ENCODE measurements around the gene RUNX1.
A peak's percentile ranks its signal among the peaks of the same experiment; 100 is the strongest.

RUNX1 gene

DNA sequence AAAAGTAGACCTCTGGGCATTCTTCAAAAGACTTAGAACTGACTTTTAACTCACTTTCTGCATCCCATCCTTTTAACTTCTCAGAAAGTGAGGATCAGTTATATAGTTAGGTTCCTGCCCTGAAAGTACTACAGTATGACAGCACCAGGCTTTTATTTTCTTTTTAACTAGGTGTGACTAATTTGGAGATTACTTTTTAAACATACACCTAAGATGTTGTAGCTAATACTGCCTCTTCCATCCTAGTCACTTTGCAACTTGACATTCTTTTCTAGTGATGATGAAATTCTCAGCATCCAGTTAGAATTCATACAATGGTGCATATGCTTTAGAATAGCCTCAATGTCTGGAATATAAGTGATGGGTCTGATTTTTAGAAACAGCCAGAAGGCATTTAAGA is 24.6 kb downstream of the RUNX1 start:
- no peak for DNase-seq
- in situ Hi-C loops (cut with HindIII; ENCODE audit: low pct_ligation_motif_present, low pct_unique_long_range_greater_than_20kb, low sequenced_read_pairs), result no loop called here

DNA sequence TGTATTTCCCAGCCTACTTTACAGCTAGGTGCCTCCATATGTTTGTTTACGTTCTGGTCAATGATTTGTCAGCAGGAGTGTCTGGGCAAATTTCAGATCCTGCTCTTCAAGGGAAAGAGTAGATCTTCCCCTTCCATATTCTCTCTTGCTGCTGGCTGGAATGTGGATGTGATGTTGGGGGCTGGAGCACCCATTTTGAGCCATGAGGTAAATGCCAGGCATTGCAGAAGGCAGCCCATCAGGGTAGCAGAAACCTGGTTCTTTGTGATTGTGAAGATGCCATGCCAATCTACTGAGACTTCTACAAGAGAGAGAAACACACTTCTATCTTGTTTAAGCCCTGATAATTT is 25.1 kb downstream of the RUNX1 start:
- in situ Hi-C loops (cut with HindIII; ENCODE audit: low pct_ligation_motif_present, low pct_unique_long_range_greater_than_20kb, low sequenced_read_pairs), result no loop called here
- DNase-seq, result no peak

DNA sequence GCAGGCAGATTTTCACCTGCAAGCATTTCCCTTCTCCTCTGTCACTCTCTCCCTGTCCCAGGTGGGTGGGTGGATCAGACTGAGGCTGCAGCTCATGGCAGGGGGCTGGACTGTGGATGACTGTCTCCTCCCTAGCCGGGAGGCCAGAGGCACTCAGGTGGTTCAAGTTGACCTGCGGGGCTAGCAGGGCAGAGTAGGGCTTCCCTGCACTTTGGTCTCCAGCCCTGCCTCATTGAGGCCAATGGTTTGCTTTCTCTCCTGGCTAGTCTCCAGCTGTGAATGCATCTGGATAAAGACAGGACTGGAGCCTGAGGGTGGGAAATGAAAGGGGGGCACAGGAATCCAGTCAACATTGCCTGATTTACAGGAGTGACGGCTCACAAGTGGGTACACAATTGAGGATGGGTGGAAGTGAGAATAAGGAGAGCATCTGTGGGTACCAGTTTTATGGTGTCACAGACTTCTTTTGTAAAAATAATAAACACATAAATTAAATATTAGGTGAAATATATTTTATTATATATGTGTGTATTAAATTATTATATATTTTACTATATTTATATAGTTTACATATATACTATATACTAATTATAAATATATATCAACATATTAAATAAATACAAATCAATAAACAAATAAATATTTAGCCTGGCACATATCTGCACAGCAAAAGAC is 25.6 kb downstream of the RUNX1 start:
- DNase-seq, result no peak
- in situ Hi-C loops (cut with HindIII; ENCODE audit: low pct_ligation_motif_present, low pct_unique_long_range_greater_than_20kb, low sequenced_read_pairs), result no loop called here

DNA sequence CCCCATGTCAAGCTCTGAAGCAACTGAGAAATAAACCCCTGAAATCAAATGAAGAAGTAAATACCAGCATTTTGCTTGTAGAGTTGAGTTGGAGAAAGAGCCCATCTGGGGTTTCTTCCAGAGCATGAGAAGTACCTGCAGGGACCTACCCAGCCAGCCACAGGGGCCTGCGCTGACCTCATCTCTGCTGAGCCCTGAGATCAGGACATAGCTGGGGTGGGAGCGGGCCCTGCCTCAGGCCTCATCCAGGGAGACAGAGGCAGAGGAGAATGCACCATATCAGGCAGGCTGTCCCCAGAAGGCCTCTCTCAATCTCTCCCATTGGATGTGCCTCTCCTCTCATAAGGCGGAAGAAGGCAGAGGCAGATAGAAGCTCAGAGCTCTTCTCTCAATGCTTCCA is 27.6 kb downstream of the RUNX1 start:
- no peak for DNase-seq
- in situ Hi-C loops (cut with HindIII; ENCODE audit: low pct_ligation_motif_present, low pct_unique_long_range_greater_than_20kb, low sequenced_read_pairs), result no loop called here

DNA sequence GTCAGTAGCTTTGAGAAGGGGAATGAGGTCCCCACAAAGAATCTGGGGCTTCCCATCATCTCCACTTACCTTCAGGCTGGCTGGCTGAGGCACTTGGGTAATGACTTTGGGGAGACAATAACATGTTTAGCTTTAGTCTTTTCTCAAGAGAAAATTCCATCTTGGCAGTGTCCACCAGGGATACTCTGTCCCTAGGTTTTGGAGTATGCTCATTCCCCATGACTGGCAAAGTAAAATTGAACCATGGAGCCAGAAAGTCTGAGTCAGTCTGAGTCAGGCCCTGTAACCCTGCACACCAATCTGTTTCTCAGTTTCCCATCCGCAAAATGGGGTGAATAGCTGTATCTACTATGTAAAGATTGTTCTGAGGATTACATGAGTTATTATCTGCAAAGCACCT is 28.2 kb downstream of the RUNX1 start:
- peak; percentile 22 for DNase-seq
- in situ Hi-C loops (cut with HindIII; ENCODE audit: low pct_ligation_motif_present, low pct_unique_long_range_greater_than_20kb, low sequenced_read_pairs), result no loop called here

DNA sequence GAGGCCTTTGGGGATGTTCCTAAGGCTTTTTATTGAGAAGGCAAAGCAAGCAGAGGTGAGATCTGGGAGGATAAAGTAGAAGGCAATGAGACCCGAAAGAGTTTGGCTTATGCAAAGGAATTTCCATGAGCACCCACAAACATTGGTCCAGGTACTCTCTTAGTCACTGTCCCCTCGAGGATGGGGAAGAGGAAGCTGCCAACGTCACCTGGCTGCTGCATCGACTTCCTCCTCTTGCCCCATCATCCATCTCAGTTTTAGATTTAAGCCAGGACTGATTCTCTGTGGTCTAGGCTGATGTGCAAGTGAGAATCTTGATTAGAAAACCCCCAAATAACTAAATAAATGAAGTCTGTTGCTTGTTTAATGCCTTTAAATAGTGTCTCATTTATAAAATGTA is 28.7 kb downstream of the RUNX1 start:
- in situ Hi-C loops (cut with HindIII; ENCODE audit: low pct_ligation_motif_present, low pct_unique_long_range_greater_than_20kb, low sequenced_read_pairs), result no loop called here
- DNase-seq, result no peak

DNA sequence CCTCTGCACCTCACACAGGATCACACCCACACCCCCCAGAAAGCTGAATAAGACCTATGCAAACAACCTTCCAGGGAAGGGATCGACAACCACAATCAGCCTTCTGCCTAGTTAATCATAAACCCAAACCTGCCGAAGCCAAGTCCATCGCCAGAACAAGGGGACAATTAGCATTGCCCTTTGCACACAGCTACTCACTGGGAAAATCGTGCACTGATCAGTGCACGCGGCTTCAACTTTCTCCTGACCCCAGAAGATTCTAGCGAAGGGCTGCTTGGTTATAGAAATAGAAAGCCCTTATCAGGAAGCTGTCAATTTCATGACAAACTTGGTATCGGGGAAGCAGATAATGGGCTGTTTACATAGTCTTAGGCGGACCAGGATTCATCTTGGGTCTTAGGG is 29.5 kb downstream of the RUNX1 start:
- in situ Hi-C loops (cut with HindIII; ENCODE audit: low pct_ligation_motif_present, low pct_unique_long_range_greater_than_20kb, low sequenced_read_pairs), result no loop called here
- DNase-seq, result peak; percentile 64

DNA sequence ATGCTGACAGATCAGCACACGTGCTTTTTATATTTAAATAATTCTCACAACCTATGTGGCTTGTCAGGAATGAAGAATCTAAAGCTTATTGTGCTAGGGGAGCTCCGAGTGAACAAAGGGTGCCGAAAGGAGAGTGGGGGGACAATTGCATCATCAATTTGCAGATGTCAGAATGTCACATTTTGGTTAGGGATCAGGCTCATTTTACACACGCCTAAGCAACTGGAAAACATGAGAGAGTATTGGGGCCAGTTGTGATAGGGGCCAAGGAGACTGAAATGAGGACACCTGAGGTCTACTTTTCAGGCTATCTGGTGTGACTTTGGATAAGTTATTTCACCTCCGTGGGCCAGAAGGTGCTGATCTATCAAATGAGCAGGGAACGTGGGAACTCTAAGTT is 31.8 kb downstream of the RUNX1 start:
- in situ Hi-C loops (cut with HindIII; ENCODE audit: low pct_ligation_motif_present, low pct_unique_long_range_greater_than_20kb, low sequenced_read_pairs), result no loop called here
- no peak for DNase-seq

DNA sequence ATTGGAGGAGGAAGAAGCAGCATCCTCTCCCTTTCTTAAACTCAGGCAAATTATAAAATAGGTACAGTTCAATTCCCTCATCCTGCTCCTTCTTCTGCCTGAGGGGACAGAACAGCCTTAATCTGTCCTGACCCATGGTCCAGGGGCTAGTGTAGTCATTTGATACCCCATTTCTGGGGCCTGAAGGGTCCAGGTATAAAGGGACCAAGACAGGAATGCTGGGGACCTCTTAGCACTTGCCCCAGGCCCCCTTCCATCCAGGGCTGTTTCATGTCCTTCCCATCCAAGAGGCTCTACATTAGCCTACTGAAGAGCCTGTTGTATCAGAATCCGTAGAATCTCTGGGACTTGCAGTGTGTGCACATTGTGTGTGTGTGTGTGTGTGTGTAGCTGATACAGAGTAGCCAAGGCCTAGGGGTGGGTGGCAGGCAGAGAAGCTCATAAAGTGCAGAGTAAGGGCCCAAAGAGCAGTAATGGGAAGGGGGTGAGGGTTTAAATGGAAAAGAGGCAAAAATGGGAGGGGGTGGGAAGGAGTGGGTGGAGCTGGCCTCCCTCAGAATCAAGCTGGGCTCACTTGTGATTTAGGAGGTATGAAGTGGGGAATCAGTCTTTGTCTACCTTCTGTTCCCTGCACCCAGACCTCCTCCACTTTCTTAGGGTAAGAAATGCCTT is 32.4 kb downstream of the RUNX1 start:
- in situ Hi-C loops (cut with HindIII; ENCODE audit: low pct_ligation_motif_present, low pct_unique_long_range_greater_than_20kb, low sequenced_read_pairs), result no loop called here
- DNase-seq, result no peak

DNA sequence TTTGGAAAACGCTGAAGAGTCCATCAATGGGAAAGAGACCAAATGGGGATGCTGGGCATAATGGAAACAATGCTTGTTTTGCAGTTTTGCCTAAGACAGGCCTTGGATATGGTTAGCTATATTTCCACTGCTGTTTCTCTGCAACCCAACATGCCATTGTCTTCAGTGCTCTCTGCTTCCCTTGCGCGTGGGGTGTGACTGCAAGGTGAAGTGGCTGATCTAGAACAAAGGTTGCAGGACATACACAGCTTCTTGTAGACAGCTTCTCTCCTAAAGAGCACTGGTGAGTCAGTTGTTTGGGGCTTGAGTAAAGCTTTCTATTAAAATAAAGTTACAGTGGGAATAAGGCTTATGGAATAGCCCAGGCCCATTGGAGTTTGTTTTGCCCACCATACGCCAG is 33.0 kb downstream of the RUNX1 start:
- in situ Hi-C loops (cut with HindIII; ENCODE audit: low pct_ligation_motif_present, low pct_unique_long_range_greater_than_20kb, low sequenced_read_pairs), result no loop called here
- DNase-seq, result no peak

DNA sequence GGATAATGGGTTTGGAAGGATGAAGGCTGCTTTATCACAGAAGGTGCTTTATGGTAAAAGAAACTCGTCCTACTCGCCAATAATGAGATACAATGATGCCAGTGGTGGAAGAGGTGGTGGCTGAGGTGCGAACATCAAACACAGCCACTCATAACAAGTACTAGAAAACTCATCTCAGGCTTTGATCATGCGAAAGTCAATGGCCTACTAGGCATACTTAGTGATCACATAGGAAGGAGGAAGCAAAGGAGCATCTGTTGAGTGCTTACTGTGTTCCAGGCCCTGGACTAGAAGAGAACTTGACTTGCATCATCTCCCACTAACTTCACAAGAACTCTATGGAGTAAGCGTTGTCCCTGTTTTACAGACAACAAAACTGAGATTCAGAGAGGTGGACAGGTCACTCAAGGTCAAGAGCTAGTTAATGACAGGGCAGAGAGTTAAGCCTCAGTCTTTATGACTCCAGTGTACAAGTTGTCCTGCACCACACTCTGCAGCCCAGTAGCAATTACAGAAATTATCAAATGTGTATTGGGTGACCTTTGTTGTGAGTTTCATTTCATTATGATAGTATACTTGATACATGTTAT is 33.6 kb downstream of the RUNX1 start:
- no peak for DNase-seq
- in situ Hi-C loops (cut with HindIII; ENCODE audit: low pct_ligation_motif_present, low pct_unique_long_range_greater_than_20kb, low sequenced_read_pairs), result no loop called here

DNA sequence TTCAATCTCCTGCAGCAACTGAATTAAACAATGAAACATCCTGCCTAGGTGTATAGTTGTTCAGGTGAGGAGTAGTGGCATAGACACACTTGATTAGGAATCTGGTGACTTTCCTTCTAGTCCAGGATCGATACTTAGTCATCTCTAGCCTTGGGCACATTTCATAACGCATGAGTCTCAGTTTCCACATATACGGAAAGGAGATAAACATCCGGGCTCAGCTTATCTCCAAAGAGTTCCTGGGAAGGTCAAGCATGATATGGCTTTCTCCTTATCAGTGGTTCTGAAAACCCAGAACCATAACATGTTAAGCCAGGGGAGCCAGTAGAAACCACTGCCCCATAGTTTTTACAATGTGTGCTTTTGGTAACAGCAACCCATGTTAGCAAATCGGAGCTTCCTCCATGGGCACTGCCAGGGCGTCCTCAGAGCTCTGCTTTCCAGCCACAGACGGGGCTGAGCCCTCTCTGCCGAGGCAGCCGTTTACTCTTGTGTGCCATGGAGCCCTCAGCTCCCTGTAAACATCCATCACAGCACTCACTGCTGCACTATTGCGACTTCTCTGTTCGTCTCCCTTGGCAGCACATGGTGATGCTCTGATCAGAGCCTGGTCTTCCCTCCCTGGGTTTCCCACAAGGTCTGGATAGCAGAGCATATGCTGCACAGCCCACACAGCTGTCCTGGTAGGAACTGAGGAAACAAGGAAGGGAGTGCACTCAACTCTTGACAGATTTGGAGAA is 34.6 kb downstream of the RUNX1 start:
- in situ Hi-C loops (cut with HindIII; ENCODE audit: low pct_ligation_motif_present, low pct_unique_long_range_greater_than_20kb, low sequenced_read_pairs), result no loop called here
- no peak for DNase-seq

DNA sequence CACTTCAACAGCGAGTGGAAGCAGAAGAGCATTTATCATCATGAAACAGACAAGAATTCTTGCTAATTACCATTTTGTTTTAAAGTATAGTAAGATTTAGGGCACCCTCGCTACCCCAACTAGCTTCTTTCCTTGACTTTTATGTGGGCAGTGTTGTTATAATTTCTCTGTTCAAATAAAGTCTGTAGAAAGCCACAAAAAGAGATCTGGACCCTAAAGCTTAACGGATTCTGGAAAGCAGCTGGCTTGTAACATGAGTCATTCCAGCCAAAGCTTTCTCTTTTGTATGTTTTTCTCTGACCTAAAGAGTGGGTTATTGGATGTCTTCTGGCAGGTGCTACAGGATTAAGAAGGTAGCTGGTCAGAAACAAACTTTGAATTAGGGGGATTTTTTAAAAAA is 37.4 kb downstream of the RUNX1 start:
- no peak for DNase-seq
- in situ Hi-C loops (cut with HindIII; ENCODE audit: low pct_ligation_motif_present, low pct_unique_long_range_greater_than_20kb, low sequenced_read_pairs), result no loop called here

DNA sequence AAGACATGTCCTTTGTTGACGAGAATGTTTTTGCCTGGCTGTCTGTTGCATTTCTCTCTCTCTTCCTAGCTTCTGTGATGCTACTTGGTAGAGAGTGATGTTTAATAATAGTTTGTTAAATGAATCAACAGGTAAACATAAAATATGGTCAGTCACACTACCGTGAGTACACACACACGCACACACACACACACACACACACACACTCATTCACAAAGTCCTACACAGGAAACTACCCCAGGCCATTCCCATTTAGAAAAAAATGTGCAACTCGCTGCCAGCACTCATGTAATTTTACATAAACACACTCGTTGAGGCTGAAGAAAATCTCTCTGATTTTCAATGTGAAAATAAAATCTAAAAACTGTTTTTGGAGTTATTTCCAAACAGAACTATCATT is 38.7 kb downstream of the RUNX1 start:
- no peak for DNase-seq
- in situ Hi-C loops (cut with HindIII; ENCODE audit: low pct_ligation_motif_present, low pct_unique_long_range_greater_than_20kb, low sequenced_read_pairs), result no loop called here

DNA sequence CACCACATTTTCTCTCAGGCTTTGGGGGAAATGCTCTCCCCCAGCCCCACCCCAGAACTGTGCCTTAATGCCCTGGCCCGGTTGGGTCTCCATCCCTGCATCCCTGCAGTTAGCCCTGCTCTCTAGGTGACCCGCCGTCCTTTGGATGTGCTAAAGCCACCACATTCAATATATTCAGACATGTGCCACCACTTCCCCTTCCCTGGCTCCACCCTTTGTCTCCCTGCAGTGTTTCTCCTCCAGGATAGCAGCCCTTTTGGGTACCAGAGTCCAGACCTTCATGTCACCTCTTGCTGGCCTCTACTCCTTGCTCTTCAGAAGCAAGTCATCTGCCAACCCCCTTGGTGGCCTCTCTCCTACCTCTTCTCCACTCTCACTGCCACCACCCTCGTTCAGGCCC is 41.8 kb downstream of the RUNX1 start:
- in situ Hi-C loops (cut with HindIII; ENCODE audit: low pct_ligation_motif_present, low pct_unique_long_range_greater_than_20kb, low sequenced_read_pairs), result no loop called here
- no peak for DNase-seq

DNA sequence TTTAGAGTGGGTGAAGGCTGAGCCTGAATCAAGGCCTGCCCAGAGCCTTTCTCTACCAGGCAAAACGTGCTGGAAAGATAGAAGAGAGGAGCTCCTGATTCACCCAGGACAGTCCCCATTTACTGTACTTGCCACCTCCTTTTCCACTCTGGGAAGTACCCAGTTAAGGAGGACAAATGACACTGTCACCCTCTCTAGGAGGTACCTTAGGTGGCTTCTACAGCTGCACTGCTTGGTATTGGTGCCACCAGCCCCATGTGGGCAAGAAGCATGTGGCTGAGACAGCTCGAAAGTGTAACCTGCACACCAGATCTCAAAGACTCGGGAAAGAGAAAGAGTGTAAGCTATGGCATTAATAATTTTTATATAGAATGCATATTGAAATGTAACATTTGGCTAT is 42.3 kb downstream of the RUNX1 start:
- in situ Hi-C loops (cut with HindIII; ENCODE audit: low pct_ligation_motif_present, low pct_unique_long_range_greater_than_20kb, low sequenced_read_pairs), result no loop called here

DNA sequence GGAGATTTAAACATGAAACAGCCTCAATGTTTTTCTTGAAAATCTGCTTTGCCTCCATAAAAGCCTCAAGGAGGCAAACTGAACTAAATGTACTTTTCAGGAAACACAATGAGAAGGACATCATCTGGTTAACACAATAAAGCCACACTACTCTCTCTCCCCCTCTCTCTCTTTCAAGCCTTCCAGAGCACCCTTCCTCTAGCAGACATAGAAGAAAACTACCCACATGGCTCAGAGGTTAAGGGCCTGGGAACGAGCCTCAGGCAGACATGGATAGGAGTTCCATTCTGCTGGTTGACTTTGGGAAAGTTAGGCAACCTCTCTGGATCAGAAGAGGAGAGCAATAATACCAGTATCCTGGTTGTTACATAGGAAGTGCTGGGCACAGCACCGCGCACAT is 42.9 kb downstream of the RUNX1 start:
- in situ Hi-C loops (cut with HindIII; ENCODE audit: low pct_ligation_motif_present, low pct_unique_long_range_greater_than_20kb, low sequenced_read_pairs), result no loop called here
- DNase-seq, result no peak

More for the DNA sequence above, 42.3 kb downstream of the RUNX1 start:
- no peak for DNase-seq

DNA sequence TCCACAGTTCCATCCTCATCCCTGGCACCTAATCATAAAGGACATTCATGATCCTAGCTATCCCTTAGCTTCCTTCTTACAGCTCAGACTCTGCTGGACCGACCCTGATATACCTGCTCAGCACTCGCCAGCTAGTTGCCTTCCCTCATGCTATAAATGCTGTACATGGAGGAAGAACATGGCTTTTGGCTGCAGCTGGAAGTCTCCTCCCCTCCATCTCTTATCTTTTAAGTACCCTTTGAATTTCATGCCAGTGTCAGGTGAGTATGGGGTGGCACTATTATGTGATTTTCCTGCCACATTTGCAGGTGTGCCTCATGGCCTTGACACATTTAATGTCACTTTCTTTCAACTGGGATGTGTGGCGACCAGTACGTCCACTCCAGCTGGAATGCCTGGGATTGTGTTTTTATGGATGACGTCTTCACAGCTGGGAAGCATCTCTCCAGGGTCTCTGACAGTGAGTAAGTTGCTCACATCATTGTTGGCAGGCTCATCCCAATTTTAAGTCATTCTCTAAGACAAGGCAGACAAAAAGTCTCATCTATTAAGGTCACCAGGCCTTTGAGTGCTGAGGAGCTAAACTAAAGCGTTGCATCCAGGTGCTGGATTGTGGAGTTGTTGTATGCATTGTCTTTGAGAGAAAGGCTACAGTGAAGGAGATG is 43.4 kb downstream of the RUNX1 start:
- no peak for DNase-seq
- in situ Hi-C loops (cut with HindIII; ENCODE audit: low pct_ligation_motif_present, low pct_unique_long_range_greater_than_20kb, low sequenced_read_pairs), result no loop called here

DNA sequence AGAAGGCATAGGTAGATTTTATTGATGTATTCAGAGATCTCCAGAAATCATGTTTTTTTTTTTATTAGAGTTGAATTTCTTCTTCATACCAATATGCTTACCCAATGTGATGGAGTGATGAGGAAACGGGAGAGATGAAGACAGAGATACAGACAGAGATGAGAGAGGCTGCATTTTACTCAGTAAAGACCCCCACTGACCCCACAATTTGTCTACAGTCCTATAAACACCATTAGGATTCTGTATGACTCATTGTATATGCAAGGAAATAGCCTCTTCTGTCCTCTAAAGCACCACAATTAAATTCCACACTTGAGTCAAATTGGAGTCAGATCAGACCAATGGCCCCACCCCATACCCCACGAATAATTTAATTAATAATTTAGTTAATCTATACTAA is 44.0 kb downstream of the RUNX1 start:
- DNase-seq, result no peak
- in situ Hi-C loops (cut with HindIII; ENCODE audit: low pct_ligation_motif_present, low pct_unique_long_range_greater_than_20kb, low sequenced_read_pairs), result no loop called here
